Spleen (tissue), 11 donors: ENCODE results near the gene TBX10. TPM values are rescaled to one million over a fixed set of nuclear protein-coding genes. Genes with fewer than 3 reads are reported as not detected.
"Not testable (repeated sequence)": the region's sequence is repeated elsewhere in the genome, so short reads cannot be mapped to it uniquely, and the experiment has no call there.

Experiments
- DNase-seq: peaks from one replicate; pipeline ENCODE4 v3.0.0-alpha.2; 2020
- H3K27ac ChIP-seq, 8 donors: fragments of 200-600 bp; sonication (generic) in 7 of 8; 1 replicate in 4 of 8; 2 replicates in 4 of 8; pipeline versions ENCODE4 v1.5.0 to v1.8.0; 2016 to 2021; ENCODE audit warnings: inconsistent platforms in 4 of 8, mild to moderate bottlenecking in 4 of 8, moderate library complexity in 1 of 8
- H3K27me3 ChIP-seq, 7 donors: fragments of 200-600 bp; sonication (generic) in 6 of 7; replicated peaks in 1 of 7; 1 replicate in 4 of 7; 2 replicates in 3 of 7; pipeline versions ENCODE4 v1.5.0 to v1.8.0; 2016 to 2021; ENCODE audit warnings: inconsistent platforms in 3 of 7, mild to moderate bottlenecking in 1 of 7
- H3K36me3 ChIP-seq, 6 donors: fragments of 200-600 bp; sonication (generic) in 5 of 6; 1 replicate in 4 of 6; 2 replicates in 2 of 6; pipeline versions ENCODE4 v1.5.0 to v1.8.0; 2016 to 2021; ENCODE audit warnings: inconsistent platforms in 2 of 6
- H3K4me1 ChIP-seq, 6 donors: fragments of 200-600 bp; sonication (generic) in 5 of 6; 1 replicate in 3 of 6; 2 replicates in 3 of 6; pipeline versions ENCODE4 v1.5.0 to v1.8.0; 2016 to 2021; ENCODE audit warnings: inconsistent platforms in 3 of 6
- H3K4me3 ChIP-seq, 8 donors: fragments of 200-600 bp; sonication (generic) in 7 of 8; 1 replicate in 4 of 8; 2 replicates in 4 of 8; pipeline versions ENCODE4 v1.5.0 to v1.8.0; 2016 to 2021; ENCODE audit warnings: inconsistent platforms in 4 of 8, mild to moderate bottlenecking in 4 of 8, moderate library complexity in 2 of 8
- H3K9me3 ChIP-seq, 8 donors: fragments of 200-600 bp; sonication (generic) in 7 of 8; 1 replicate in 4 of 8; 2 replicates in 4 of 8; pipeline versions ENCODE4 v1.5.0 to v1.8.0; 2016 to 2021; ENCODE audit warnings: inconsistent platforms in 4 of 8
- CTCF ChIP-seq, 11 experiments: fragments of 200-600 bp in 7 of 11; fragments of 450-650 bp in 4 of 11; sonication (generic) in 4 of 11; IDR thresholded peaks in 8 of 11; conservative IDR thresholded peaks in 3 of 11; 1 replicate in 7 of 11; 2 replicates in 4 of 11; pipeline versions ENCODE4 v1.4.0 to v1.8.0; 2016 to 2021; ENCODE audit warnings: antibody characterized with exemption in 11 of 11, inconsistent platforms in 4 of 11, mild to moderate bottlenecking in 1 of 11
- POLR2A ChIP-seq, 3 donors: fragments of 450-650 bp; IDR thresholded peaks; one replicate each; pipeline ENCODE4 v1.5.1; 2017; ENCODE audit warnings: antibody characterized with exemption in 3 of 3, mild to moderate bottlenecking in 1 of 3
- POLR2AphosphoS5 ChIP-seq, 3 donors: sonication (generic); formaldehyde crosslinking; IDR thresholded peaks; one replicate each; pipeline ENCODE4 v1.5.1; 2017; ENCODE audit warnings: antibody characterized with exemption in 3 of 3
- WGBS, 5 donors: extraction: QIAGEN DNeasy Blood & Tissue Kit in 3 of 5; methylation state at CpG; one replicate each; pipeline versions ENCODE4 v1.1.5 to v1.1.7; 2013 to 2018; 5-methylcytosine and 5-hydroxymethylcytosine counted together
- intact Hi-C: fragments of 100-400 bp; cut with DNase I; formaldehyde crosslinking; loops from one replicate; pipeline ENCODE4 v1.15.0; 2023; ENCODE audit warnings: low total_unique reads
- polyA plus RNA-seq, 3 donors: library from polyadenylated mRNA; stranded (reverse); fragments of 200-250 nt; gene quantifications; one replicate each; pipeline ENCODE4 v1.2.1, GENCODE V29; 2013
- total RNA-seq, 7 donors: library from RNA; depleted of rRNA in 3 of 7; stranded (reverse); fragments of >200 nt in 3 of 7; fragmentation: NEBNext Ultra II Directional in 4 of 7; extraction: Animal tissue kit (Norgen Biotek cat#: 25700) in 4 of 7; gene quantifications; one replicate each; pipeline versions ENCODE4 v1.1.0 to v1.2.1, GENCODE V29; 2016 to 2021
- donor health status: healthy with polysubstance abuse.
- donor health status: DM: no; HTN: no; CAD: no; lungs with moderate emphysema.
- donor health status: DM: no; HTN: no; CAD: no.
- donor health status: Bipolar disorder and iron deficiency.
- donor health status: healthy.
- donor health status: DM: no; HTN: no; CAD: no.
- donor health status: DM: yes; HTN: yes; CAD: no.

The TBX10 gene
- total and polyA plus RNA-seq, 10 donors, result 0.08 TPM; not detected in 9

- intact Hi-C loops, H3K4me3 ChIP-seq, H3K27ac ChIP-seq, H3K9me3 ChIP-seq, DNase-seq, H3K36me3 ChIP-seq: not testable (repeated sequence)
- 84 to 90% (median 86%) methylated on average over 11 to 13 of the region's 13 CpGs for WGBS, 5 donors
- peaks cover 0 to 14% (median 0%) of the 10 kb centered on the region in 7 donors for H3K27me3 ChIP-seq
- H3K4me1 ChIP-seq, result peaks cover 0 to 13% (median 6%) of the 10 kb centered on the region in 6 donors
Observed at GRCh38 chr11:67620621-67621020, 18.9 kb downstream of the TBX10 start.

GRCh38 chr11:67619683-67620618 lies 19.6 kb downstream of the TBX10 start:
- DNase-seq, H3K27ac ChIP-seq, intact Hi-C loops, H3K36me3 ChIP-seq, H3K9me3 ChIP-seq, H3K4me3 ChIP-seq: not testable (repeated sequence)
- peaks cover 0 to 19% (median 13%) of the 10 kb centered on the region in 6 donors for H3K4me1 ChIP-seq
- WGBS, 5 donors, result 78 to 91% (median 85%) methylated on average over 30 to 33 of the region's 33 CpGs
- peaks cover 0 to 21% (median 0%) of the 10 kb centered on the region in 7 donors for H3K27me3 ChIP-seq

GRCh38 chr11:67618901-67619659 lies 20.5 kb downstream of the TBX10 start:
- 90 to 95% (median 92%) methylated on average over 21 to 40 of the region's 40 CpGs for WGBS, 5 donors
- peaks cover 6 to 28% (median 21%) of the 10 kb centered on the region in 6 donors for H3K4me1 ChIP-seq
- DNase-seq, H3K36me3 ChIP-seq, intact Hi-C loops, H3K9me3 ChIP-seq, H3K27ac ChIP-seq, H3K4me3 ChIP-seq: not testable (repeated sequence)
- H3K27me3 ChIP-seq, result peaks cover 0 to 23% (median 0%) of the 10 kb centered on the region in 7 donors

GRCh38 chr11:67617243-67617953 lies 22.2 kb downstream of the TBX10 start:
- no peak overlapping the region for H3K4me3 ChIP-seq
- TF ChIP-seq POLR2AphosphoS5 (IDR thresholded peaks at IDR 0.05) (no peak), CTCF (IDR thresholded peaks at IDR 0.05 in 8 of 11, conservative IDR thresholded peaks at IDR 0.05 in 3 of 11) (no peak), POLR2A (IDR thresholded peaks at IDR 0.05) (no peak)
- H3K9me3 ChIP-seq, result no peaks in the 10 kb centered on the region
- no peak overlapping the region for H3K27ac ChIP-seq
- DNase-seq, result no peak
- H3K4me1 ChIP-seq, result peaks cover 9 to 45% (median 32%) of the 10 kb centered on the region in 6 donors
- intact Hi-C loops, result no loop called here
- 72 to 84% (median 77%) methylated on average over 7 of the region's 7 CpGs for WGBS, 5 donors
- H3K27me3 ChIP-seq, result peaks cover 0 to 23% (median 0%) of the 10 kb centered on the region in 7 donors
- H3K36me3 ChIP-seq, result peaks cover 0 to 10% (median 7%) of the 10 kb centered on the region in 6 donors

- Histone ChIP-seq H3K4me1 (peaks cover 9 to 46% (median 32%) of the 10 kb centered on the region in 6 donors), H3K9me3 (no peaks in the 10 kb centered on the region), H3K4me3 (peak overlapping the region in 1 of 8 donors; percentile 0), H3K27me3 (peaks cover 0 to 23% (median 0%) of the 10 kb centered on the region in 7 donors), H3K27ac (peak overlapping the region in 2 of 8 donors; percentile 91 to 98), H3K36me3 (peaks cover 0 to 18% (median 14%) of the 10 kb centered on the region in 6 donors)
- TF ChIP-seq POLR2A (IDR thresholded peaks at IDR 0.05) (no peak), POLR2AphosphoS5 (IDR thresholded peaks at IDR 0.05) (no peak), CTCF (IDR thresholded peaks at IDR 0.05 in 8 of 11, conservative IDR thresholded peaks at IDR 0.05 in 3 of 11) (no peak)
- DNase-seq, result no peak
- WGBS, 5 donors, result 56 to 59% (median 59%) methylated on average over 10 to 11 of the region's 11 CpGs
- intact Hi-C loops, result no loop called here
Observed at GRCh38 chr11:67616431-67617242, 22.9 kb downstream of the TBX10 start.
